HG03354 (cell line): ENCODE measurements around the gene MTF1.

Experiments
- ATAC-seq: cut with Tn5 transposase; IDR thresholded peaks from one replicate; pipeline ENCODE4 v1.9.1; 2021; ENCODE audit warnings: mild to moderate bottlenecking; ENCODE audit not compliant: unreplicated experiment, poor library complexity, severe bottlenecking

The MTF1 gene

GRCh38 chr1:37872692-37873091, 13.3 kb upstream of the MTF1 start:
- no peak for ATAC-seq

GRCh38 chr1:37868466-37868865, 9.1 kb upstream of the MTF1 start:
- no peak for ATAC-seq

- ATAC-seq: no peak
Observed at GRCh38 chr1:37867784-37868183, 8.4 kb upstream of the MTF1 start.

- ATAC-seq: no peak
Observed at GRCh38 chr1:37866491-37866890, 7.1 kb upstream of the MTF1 start.

GRCh38 chr1:37865348-37866120, 6.1 kb upstream of the MTF1 start:
- ATAC-seq: no peak

GRCh38 chr1:37862330-37862729, 2.9 kb upstream of the MTF1 start:
- no peak for ATAC-seq

GRCh38 chr1:37861151-37861550, 1.8 kb upstream of the MTF1 start:
- no peak for ATAC-seq

GRCh38 chr1:37860346-37860666, 914 bp upstream of the MTF1 start:
- no peak for ATAC-seq

GRCh38 chr1:37858931-37859506, 373 bp downstream of the MTF1 start:
- ATAC-seq: peak; percentile 34

- no peak for ATAC-seq
Observed at GRCh38 chr1:37854406-37854805, 5.0 kb downstream of the MTF1 start.

- no peak for ATAC-seq
Observed at GRCh38 chr1:37853157-37853556, 6.2 kb downstream of the MTF1 start.

GRCh38 chr1:37851782-37852210, 7.6 kb downstream of the MTF1 start:
- no peak for ATAC-seq

GRCh38 chr1:37851262-37851661, 8.1 kb downstream of the MTF1 start:
- ATAC-seq: no peak

GRCh38 chr1:37850352-37850955, 8.9 kb downstream of the MTF1 start:
- ATAC-seq: no peak

- ATAC-seq: no peak
Observed at GRCh38 chr1:37849480-37849879, 9.9 kb downstream of the MTF1 start.

- no peak for ATAC-seq
Observed at GRCh38 chr1:37846647-37847339, 12.6 kb downstream of the MTF1 start.

GRCh38 chr1:37845786-37846185, 13.6 kb downstream of the MTF1 start:
- no peak for ATAC-seq

- ATAC-seq: no peak
Observed at GRCh38 chr1:37845049-37845646, 14.2 kb downstream of the MTF1 start.

- ATAC-seq: no peak
Observed at GRCh38 chr1:37844536-37844935, 14.9 kb downstream of the MTF1 start.

- ATAC-seq: no peak
Observed at GRCh38 chr1:37841652-37842051, 17.7 kb downstream of the MTF1 start.
